ENCODE results near the gene BTLA.

BTLA gene

DNA sequence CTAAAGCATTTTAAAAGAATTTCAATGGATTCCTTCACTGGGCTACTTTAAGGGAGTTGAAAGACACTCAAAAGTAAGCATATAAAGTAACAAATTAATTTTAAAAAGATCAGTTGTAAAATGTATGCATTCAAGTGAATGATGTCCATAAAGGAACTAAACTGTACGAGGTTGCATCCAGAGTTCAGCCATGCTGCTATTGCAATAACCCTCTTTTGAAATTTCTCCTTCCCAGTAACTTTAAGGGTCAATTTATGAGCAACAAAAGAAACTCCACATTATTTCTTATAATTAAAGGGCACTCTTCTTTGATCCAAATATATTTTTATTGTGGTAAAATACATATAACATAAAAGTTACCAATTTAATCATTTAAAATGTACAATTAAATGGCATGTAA lies 22.9 kb downstream of the BTLA start:
- Histone ChIP-seq H3K27me3 (ENCODE audit: control insufficient read depth in 1 of 2, insufficient read depth in 1 of 2, low read length in 2 of 2) (no peaks in the 10 kb centered on the region), H3K9ac (ENCODE audit: low read length) (no peak overlapping the region), H3K4me2 (ENCODE audit: low read length, poor library complexity, severe bottlenecking) (no peak overlapping the region), H2AK5ac (ENCODE audit: low read length, severe bottlenecking) (no peak overlapping the region), H3K14ac (ENCODE audit: low read length in 2 of 2) (no peak overlapping the region), H2AFZ (ENCODE audit: low read depth, low read length) (no peak overlapping the region), H3K27ac (ENCODE audit: low read length, poor library complexity, severe bottlenecking) (no peak overlapping the region), H3K23ac (ENCODE audit: low read length in 2 of 2) (no peak overlapping the region), H3K9me3 (ENCODE audit: control insufficient read depth, low read length) (no peaks in the 10 kb centered on the region), H2BK12ac (ENCODE audit: low read length in 2 of 2) (no peak overlapping the region), H3K4ac (ENCODE audit: low read depth in 1 of 2, low read length in 2 of 2) (no peak overlapping the region), H3K36me3 (ENCODE audit: control insufficient read depth in 1 of 2, insufficient read depth in 2 of 2, low read depth in 1 of 2, low read length in 2 of 2) (no peaks in the 10 kb centered on the region), H2BK120ac (ENCODE audit: low read depth, low read length) (no peak overlapping the region), H2BK5ac (ENCODE audit: low read depth, low read length, poor library complexity, severe bottlenecking) (no peak overlapping the region), H2BK15ac (ENCODE audit: low read depth, poor library complexity, severe bottlenecking) (no peak overlapping the region), H4K91ac (ENCODE audit: low read length) (no peak overlapping the region), H3K18ac (ENCODE audit: low read depth in 1 of 2, low read length in 2 of 2) (no peak overlapping the region), H3K79me1 (replicated peaks; ENCODE audit: low read length, poor library complexity, severe bottlenecking) (no peaks in the 10 kb centered on the region), H3K4me3 (ENCODE audit: insufficient read depth in 1 of 2, low read depth in 1 of 2, low read length in 2 of 2) (no peak overlapping the region), H4K8ac (ENCODE audit: low read length) (no peak overlapping the region), H3K4me1 (ENCODE audit: control insufficient read depth, insufficient read depth, low read depth, low read length) (peaks cover under 1% of the 10 kb centered on the region)
- WGBS = 83% methylated on average over 1 of the region's 1 CpG
- no peak for DNase-seq

DNA sequence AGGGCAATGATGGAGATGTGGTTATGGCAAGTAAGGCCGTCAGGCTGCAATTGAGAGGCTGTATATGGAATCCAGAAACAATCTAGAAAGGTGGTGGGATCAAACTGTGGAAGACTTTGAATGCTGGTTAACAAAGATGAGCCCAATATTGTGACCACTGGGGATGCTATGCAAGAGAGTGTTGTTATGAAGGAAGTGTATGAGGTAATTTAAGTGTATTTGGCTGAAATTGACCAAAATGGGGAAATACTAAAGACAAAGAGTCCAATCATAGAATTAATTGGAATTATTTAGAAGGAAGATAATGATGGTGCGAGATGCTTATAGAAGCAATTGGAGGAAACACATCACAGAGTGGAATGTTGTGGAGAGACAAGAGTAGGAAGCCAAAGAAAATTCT lies 24.5 kb downstream of the BTLA start:
- no peak overlapping the region for H2BK12ac ChIP-seq (ENCODE audit: low read length in 2 of 2)
- H3K4me1 ChIP-seq (ENCODE audit: control insufficient read depth, insufficient read depth, low read depth, low read length) = peaks cover 4% of the 10 kb centered on the region
- no peak overlapping the region for H2BK5ac ChIP-seq (ENCODE audit: low read depth, low read length, poor library complexity, severe bottlenecking)
- no peak overlapping the region for H3K4ac ChIP-seq (ENCODE audit: low read depth in 1 of 2, low read length in 2 of 2)
- no peak overlapping the region for H3K14ac ChIP-seq (ENCODE audit: low read length in 2 of 2)
- no peak overlapping the region for H3K9ac ChIP-seq (ENCODE audit: low read length)
- WGBS = 88% methylated on average over 2 of the region's 2 CpGs
- no peak for DNase-seq
- H4K91ac ChIP-seq (ENCODE audit: low read length) = no peak overlapping the region
- no peaks in the 10 kb centered on the region for H3K27me3 ChIP-seq (ENCODE audit: control insufficient read depth in 1 of 2, insufficient read depth in 1 of 2, low read length in 2 of 2)
- no peak overlapping the region for H2BK15ac ChIP-seq (ENCODE audit: low read depth, poor library complexity, severe bottlenecking)
- no peak overlapping the region for H2BK120ac ChIP-seq (ENCODE audit: low read depth, low read length)
- no peak overlapping the region for H2AFZ ChIP-seq (ENCODE audit: low read depth, low read length)
- H3K9me3 ChIP-seq (ENCODE audit: control insufficient read depth, low read length) = no peaks in the 10 kb centered on the region
- no peak overlapping the region for H2AK5ac ChIP-seq (ENCODE audit: low read length, severe bottlenecking)
- no peak overlapping the region for H3K4me3 ChIP-seq (ENCODE audit: insufficient read depth in 1 of 2, low read depth in 1 of 2, low read length in 2 of 2)
- no peaks in the 10 kb centered on the region for H3K79me1 ChIP-seq (replicated peaks; ENCODE audit: low read length, poor library complexity, severe bottlenecking)
- no peaks in the 10 kb centered on the region for H3K36me3 ChIP-seq (ENCODE audit: control insufficient read depth in 1 of 2, insufficient read depth in 2 of 2, low read depth in 1 of 2, low read length in 2 of 2)
- no peak overlapping the region for H3K4me2 ChIP-seq (ENCODE audit: low read length, poor library complexity, severe bottlenecking)
- H3K27ac ChIP-seq (ENCODE audit: low read length, poor library complexity, severe bottlenecking) = no peak overlapping the region
- H3K23ac ChIP-seq (ENCODE audit: low read length in 2 of 2) = no peak overlapping the region
- no peak overlapping the region for H4K8ac ChIP-seq (ENCODE audit: low read length)
- H3K18ac ChIP-seq (ENCODE audit: low read depth in 1 of 2, low read length in 2 of 2) = no peak overlapping the region

DNA sequence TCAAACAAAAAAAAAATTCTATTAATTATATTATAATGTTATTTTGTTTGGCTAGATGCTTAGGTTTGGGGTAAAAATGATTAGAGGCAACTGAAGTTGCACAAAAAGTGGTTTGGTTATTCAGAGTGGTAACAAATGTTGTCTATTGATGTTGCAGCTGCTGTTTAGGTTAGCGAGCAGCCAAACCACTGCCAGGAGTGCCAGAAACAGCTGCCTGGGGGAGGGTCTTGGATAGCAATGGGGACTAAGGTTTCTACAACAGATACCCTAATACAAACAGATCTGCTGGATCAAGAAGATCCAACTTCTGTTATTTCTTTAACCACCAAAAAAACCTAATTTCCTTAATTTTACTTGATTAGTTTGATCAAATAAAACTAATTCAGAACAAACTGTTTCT lies 26.6 kb downstream of the BTLA start:
- peaks cover 4% of the 10 kb centered on the region for H3K4me1 ChIP-seq (ENCODE audit: control insufficient read depth, insufficient read depth, low read depth, low read length)
- H3K4ac ChIP-seq (ENCODE audit: low read depth in 1 of 2, low read length in 2 of 2) = no peak overlapping the region
- H2AFZ ChIP-seq (ENCODE audit: low read depth, low read length) = no peak overlapping the region
- no peak overlapping the region for H3K27ac ChIP-seq (ENCODE audit: low read length, poor library complexity, severe bottlenecking)
- no peaks in the 10 kb centered on the region for H3K9me3 ChIP-seq (ENCODE audit: control insufficient read depth, low read length)
- no peaks in the 10 kb centered on the region for H3K79me1 ChIP-seq (replicated peaks; ENCODE audit: low read length, poor library complexity, severe bottlenecking)
- no peak overlapping the region for H3K4me2 ChIP-seq (ENCODE audit: low read length, poor library complexity, severe bottlenecking)
- H3K36me3 ChIP-seq (ENCODE audit: control insufficient read depth in 1 of 2, insufficient read depth in 2 of 2, low read depth in 1 of 2, low read length in 2 of 2) = no peaks in the 10 kb centered on the region
- no peak overlapping the region for H2AK5ac ChIP-seq (ENCODE audit: low read length, severe bottlenecking)
- no peaks in the 10 kb centered on the region for H3K27me3 ChIP-seq (ENCODE audit: control insufficient read depth in 1 of 2, insufficient read depth in 1 of 2, low read length in 2 of 2)
- H2BK15ac ChIP-seq (ENCODE audit: low read depth, poor library complexity, severe bottlenecking) = no peak overlapping the region
- H4K8ac ChIP-seq (ENCODE audit: low read length) = no peak overlapping the region
- H3K4me3 ChIP-seq (ENCODE audit: insufficient read depth in 1 of 2, low read depth in 1 of 2, low read length in 2 of 2) = no peak overlapping the region
- H3K18ac ChIP-seq (ENCODE audit: low read depth in 1 of 2, low read length in 2 of 2) = no peak overlapping the region
- no peak overlapping the region for H3K9ac ChIP-seq (ENCODE audit: low read length)
- DNase-seq = no peak
- H3K23ac ChIP-seq (ENCODE audit: low read length in 2 of 2) = no peak overlapping the region
- no peak overlapping the region for H2BK5ac ChIP-seq (ENCODE audit: low read depth, low read length, poor library complexity, severe bottlenecking)
- no peak overlapping the region for H3K14ac ChIP-seq (ENCODE audit: low read length in 2 of 2)
- H4K91ac ChIP-seq (ENCODE audit: low read length) = no peak overlapping the region
- H2BK12ac ChIP-seq (ENCODE audit: low read length in 2 of 2) = no peak overlapping the region
- no peak overlapping the region for H2BK120ac ChIP-seq (ENCODE audit: low read depth, low read length)
- no CpG with 5 or more reads among the region's 1 CpG for WGBS

DNA sequence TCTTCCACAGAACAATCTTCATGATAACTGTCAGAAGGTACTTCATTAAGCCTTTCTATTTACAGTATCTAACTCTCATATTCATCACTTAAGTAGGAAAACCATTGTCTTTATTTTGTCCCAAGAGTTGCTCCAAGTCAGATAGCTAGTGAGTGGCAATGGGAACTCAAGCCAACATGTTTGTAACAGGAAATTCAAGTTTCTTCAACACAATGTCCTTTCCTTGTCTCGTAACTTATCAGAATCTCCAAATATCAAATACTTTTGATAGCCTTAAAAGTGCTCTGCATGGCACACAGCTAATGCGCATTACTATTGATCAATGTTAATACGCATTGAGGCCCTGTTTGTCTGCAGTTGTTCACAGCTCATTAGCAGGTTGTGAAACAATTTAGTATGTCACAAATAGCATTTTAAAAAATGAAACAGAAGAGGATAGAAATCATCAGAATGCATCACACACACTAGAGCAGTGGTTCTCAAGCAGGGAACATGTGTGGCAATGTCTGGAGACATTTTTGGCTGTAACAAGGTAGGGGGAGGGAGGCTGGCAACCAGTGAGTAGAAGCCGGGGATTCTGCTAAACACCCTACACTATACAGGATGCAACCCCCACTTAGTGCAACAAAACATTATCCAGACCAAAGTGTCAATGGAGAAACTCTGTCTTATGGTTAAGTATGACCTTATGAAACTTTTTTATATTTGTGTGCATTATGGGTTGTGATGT lies 27.5 kb downstream of the BTLA start:
- no peak overlapping the region for H3K4ac ChIP-seq (ENCODE audit: low read depth in 1 of 2, low read length in 2 of 2)
- H3K27me3 ChIP-seq (ENCODE audit: control insufficient read depth in 1 of 2, insufficient read depth in 1 of 2, low read length in 2 of 2) = no peaks in the 10 kb centered on the region
- H3K9me3 ChIP-seq (ENCODE audit: control insufficient read depth, low read length) = no peaks in the 10 kb centered on the region
- no peaks in the 10 kb centered on the region for H3K36me3 ChIP-seq (ENCODE audit: control insufficient read depth in 1 of 2, insufficient read depth in 2 of 2, low read depth in 1 of 2, low read length in 2 of 2)
- WGBS = 94% methylated on average over 3 of the region's 4 CpGs
- no peak overlapping the region for H2AK5ac ChIP-seq (ENCODE audit: low read length, severe bottlenecking)
- H2BK12ac ChIP-seq (ENCODE audit: low read length in 2 of 2) = no peak overlapping the region
- H3K4me3 ChIP-seq (ENCODE audit: insufficient read depth in 1 of 2, low read depth in 1 of 2, low read length in 2 of 2) = no peak overlapping the region
- H3K4me1 ChIP-seq (ENCODE audit: control insufficient read depth, insufficient read depth, low read depth, low read length) = peaks cover 4% of the 10 kb centered on the region
- H2AFZ ChIP-seq (ENCODE audit: low read depth, low read length) = no peak overlapping the region
- H2BK5ac ChIP-seq (ENCODE audit: low read depth, low read length, poor library complexity, severe bottlenecking) = no peak overlapping the region
- H3K9ac ChIP-seq (ENCODE audit: low read length) = no peak overlapping the region
- no peak overlapping the region for H3K14ac ChIP-seq (ENCODE audit: low read length in 2 of 2)
- no peak overlapping the region for H4K91ac ChIP-seq (ENCODE audit: low read length)
- no peaks in the 10 kb centered on the region for H3K79me1 ChIP-seq (replicated peaks; ENCODE audit: low read length, poor library complexity, severe bottlenecking)
- no peak overlapping the region for H2BK120ac ChIP-seq (ENCODE audit: low read depth, low read length)
- no peak overlapping the region for H3K27ac ChIP-seq (ENCODE audit: low read length, poor library complexity, severe bottlenecking)
- no peak overlapping the region for H4K8ac ChIP-seq (ENCODE audit: low read length)
- DNase-seq = no peak
- no peak overlapping the region for H3K4me2 ChIP-seq (ENCODE audit: low read length, poor library complexity, severe bottlenecking)
- no peak overlapping the region for H3K18ac ChIP-seq (ENCODE audit: low read depth in 1 of 2, low read length in 2 of 2)
- no peak overlapping the region for H2BK15ac ChIP-seq (ENCODE audit: low read depth, poor library complexity, severe bottlenecking)
- H3K23ac ChIP-seq (ENCODE audit: low read length in 2 of 2) = no peak overlapping the region

Data from mesenchymal stem cell (in vitro differentiated cells and primary cell).